LoVo (cell line): ENCODE results near the gene KCTD17.

ENCODE experiments used
- DNase-seq: peaks from one replicate; pipeline ENCODE4 v3.0.0-alpha.2; 2016; ENCODE audit warnings: low spot score

KCTD17 gene

GRCh38 chr22:37103656-37104452, 52.3 kb downstream of the KCTD17 start:
- DNase-seq = no peak

GRCh38 chr22:37105154-37105553, 53.6 kb downstream of the KCTD17 start:
- DNase-seq = no peak

- DNase-seq = no peak
Measured at GRCh38 chr22:37105990-37106389, 54.4 kb downstream of the KCTD17 start.

GRCh38 chr22:37107816-37108621, 56.5 kb downstream of the KCTD17 start:
- no peak for DNase-seq

- no peak for DNase-seq
Measured at GRCh38 chr22:37109242-37109917, 57.8 kb downstream of the KCTD17 start, which contains the start of gene TMPRSS6. TMPRSS6 (minus strand) TSS chr22:37109713; CDS start chr22:37103417, 6,296 bp downstream.

GRCh38 chr22:37111156-37111717, 59.7 kb downstream of the KCTD17 start:
- no peak for DNase-seq

GRCh38 chr22:37112084-37112728, 60.7 kb downstream of the KCTD17 start:
- DNase-seq = no peak
